Esophagus squamous epithelium (tissue), 5 donors: ENCODE results near the gene TSC22D1. TPM values are rescaled to one million over a fixed set of nuclear protein-coding genes. Genes with fewer than 3 reads are reported as not detected.
"Not testable (repeated sequence)": the region's sequence is repeated elsewhere in the genome, so short reads cannot be mapped to it uniquely, and the experiment has no call there.

Experiments
- DNase-seq: peaks from one replicate; lab custom pipeline; 2025; lab: John Stamatoyannopoulos, UW
- H3K27ac ChIP-seq, 4 donors: fragments of 200-600 bp; sonication (generic); one replicate each; pipeline ENCODE4 v1.5.1; 2016 to 2019; ENCODE audit warnings: mild to moderate bottlenecking in 1 of 4
- H3K27me3 ChIP-seq, 4 donors: fragments of 200-600 bp; sonication (generic); 1 replicate in 3 of 4; 2 replicates in 1 of 4; pipeline versions ENCODE4 v1.5.1 to v1.6.0; 2017 to 2021; ENCODE audit warnings: antibody characterized with exemption in 1 of 4
- H3K36me3 ChIP-seq, 3 donors: fragments of 200-600 bp; sonication (generic); one replicate each; pipeline ENCODE4 v1.5.1; 2016 to 2019
- H3K4me1 ChIP-seq, 3 donors: fragments of 200-600 bp; sonication (generic); one replicate each; pipeline ENCODE4 v1.5.1; 2017 to 2019
- H3K4me3 ChIP-seq, 4 donors: fragments of 200-600 bp; sonication (generic); 1 replicate in 3 of 4; 2 replicates in 1 of 4; pipeline ENCODE4 v1.5.1; 2016 to 2019; ENCODE audit warnings: mild to moderate bottlenecking in 2 of 4, moderate library complexity in 1 of 4
- H3K9me3 ChIP-seq, 3 donors: fragments of 200-600 bp; sonication (generic); one replicate each; pipeline ENCODE4 v1.5.1; 2016 to 2019
- POLR2A ChIP-seq, 4 donors: fragments of 450-650 bp; IDR thresholded peaks; one replicate each; pipeline ENCODE4 v1.6.1; 2017; ENCODE audit warnings: antibody characterized with exemption in 4 of 4, mild to moderate bottlenecking in 4 of 4, moderate library complexity in 3 of 4
- WGBS, 2 donors: methylation state at CpG; one replicate each; pipeline ENCODE4 v1.1.5; 2018; 5-methylcytosine and 5-hydroxymethylcytosine counted together
- intact Hi-C: fragments of 100-400 bp; cut with DNase I; formaldehyde crosslinking; loops from one replicate; pipeline ENCODE4 v1.15.0; 2022
- total RNA-seq, 4 donors: library from RNA; depleted of rRNA; stranded (reverse); fragments of >200 nt; gene quantifications; one replicate each; pipeline ENCODE4 v1.1.0, GENCODE V29; 2016
- TF ChIP-seq, protein P1 (sequence below), 6 experiments: fragments of 450-650 bp in 4 of 6; fragments of 200-600 bp in 2 of 6; sonication (generic) in 2 of 6; IDR thresholded peaks; one replicate each; pipeline ENCODE4 v1.5.1; 2016 to 2019; ENCODE audit warnings: antibody characterized with exemption in 6 of 6, mild to moderate bottlenecking in 4 of 6, moderate library complexity in 4 of 6
- donor health status: DM: yes; HTN: yes; CAD: no.

The TSC22D1 gene
- total RNA-seq, 4 donors from 2014 or later: 18.8 to 103 (median 35.1) TPM

GRCh38 chr13:44601586-44601985 lies 25.5 kb upstream of the TSC22D1 start:
- no peak for DNase-seq
- TF ChIP-seq, protein P1, sequence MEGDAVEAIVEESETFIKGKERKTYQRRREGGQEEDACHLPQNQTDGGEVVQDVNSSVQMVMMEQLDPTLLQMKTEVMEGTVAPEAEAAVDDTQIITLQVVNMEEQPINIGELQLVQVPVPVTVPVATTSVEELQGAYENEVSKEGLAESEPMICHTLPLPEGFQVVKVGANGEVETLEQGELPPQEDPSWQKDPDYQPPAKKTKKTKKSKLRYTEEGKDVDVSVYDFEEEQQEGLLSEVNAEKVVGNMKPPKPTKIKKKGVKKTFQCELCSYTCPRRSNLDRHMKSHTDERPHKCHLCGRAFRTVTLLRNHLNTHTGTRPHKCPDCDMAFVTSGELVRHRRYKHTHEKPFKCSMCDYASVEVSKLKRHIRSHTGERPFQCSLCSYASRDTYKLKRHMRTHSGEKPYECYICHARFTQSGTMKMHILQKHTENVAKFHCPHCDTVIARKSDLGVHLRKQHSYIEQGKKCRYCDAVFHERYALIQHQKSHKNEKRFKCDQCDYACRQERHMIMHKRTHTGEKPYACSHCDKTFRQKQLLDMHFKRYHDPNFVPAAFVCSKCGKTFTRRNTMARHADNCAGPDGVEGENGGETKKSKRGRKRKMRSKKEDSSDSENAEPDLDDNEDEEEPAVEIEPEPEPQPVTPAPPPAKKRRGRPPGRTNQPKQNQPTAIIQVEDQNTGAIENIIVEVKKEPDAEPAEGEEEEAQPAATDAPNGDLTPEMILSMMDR (IDR thresholded peaks at IDR 0.05): no peak
- no peak for TF ChIP-seq POLR2A (IDR thresholded peaks at IDR 0.05)
- H3K36me3 ChIP-seq: no peaks in the 10 kb centered on the region
- H3K27me3 ChIP-seq: no peaks in the 10 kb centered on the region
- no peaks in the 10 kb centered on the region for H3K9me3 ChIP-seq
- H3K4me1 ChIP-seq: no peaks in the 10 kb centered on the region
- no peak overlapping the region for H3K4me3 ChIP-seq
- 36 to 48% methylated on average over 2 of the region's 2 CpGs for WGBS, 2 donors
- no peak overlapping the region for H3K27ac ChIP-seq
- intact Hi-C loops: no loop called here

DNA sequence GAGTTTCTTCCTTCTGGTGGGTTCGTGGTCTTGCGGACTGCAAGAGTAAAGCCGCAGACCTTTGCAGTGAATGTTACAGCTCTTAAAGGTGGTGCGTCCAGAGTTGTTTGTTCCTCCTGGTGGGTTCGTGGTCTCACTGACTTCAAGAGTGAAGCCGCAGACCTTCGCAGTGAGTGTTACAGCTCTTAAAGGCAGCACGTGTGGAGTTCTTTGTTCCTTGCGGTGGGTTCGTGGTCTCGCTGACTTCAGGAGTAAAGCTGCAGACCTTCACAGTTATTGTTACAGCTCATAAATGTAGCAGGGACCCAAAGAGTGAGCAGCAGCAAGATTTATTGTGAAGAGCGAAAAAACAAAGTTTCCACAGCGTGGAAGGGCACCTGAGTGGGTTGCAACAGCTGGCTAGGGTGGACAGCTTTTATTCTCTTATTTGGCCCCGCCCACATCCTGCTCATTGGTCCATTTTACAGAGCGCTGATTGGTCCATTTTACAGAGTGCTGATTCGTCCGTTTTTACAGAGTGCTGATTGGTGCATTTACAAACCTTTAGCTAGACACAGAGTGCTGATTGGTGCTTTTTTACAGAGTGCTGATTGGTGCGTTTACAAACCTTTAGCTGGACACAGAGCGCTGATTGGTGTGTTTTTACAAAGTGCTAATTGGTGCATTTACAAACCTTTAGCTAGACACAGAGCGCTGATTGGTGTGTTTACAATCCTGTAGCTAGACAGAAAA lies 17.9 kb upstream of the TSC22D1 start:
- H3K27me3 ChIP-seq, DNase-seq, intact Hi-C loops, H3K4me3 ChIP-seq, H3K9me3 ChIP-seq, H3K4me1 ChIP-seq, H3K27ac ChIP-seq, H3K36me3 ChIP-seq: not testable (repeated sequence)
- WGBS, 2 donors: 89 to 91% methylated on average over 16 to 18 of the region's 20 CpGs

DNA sequence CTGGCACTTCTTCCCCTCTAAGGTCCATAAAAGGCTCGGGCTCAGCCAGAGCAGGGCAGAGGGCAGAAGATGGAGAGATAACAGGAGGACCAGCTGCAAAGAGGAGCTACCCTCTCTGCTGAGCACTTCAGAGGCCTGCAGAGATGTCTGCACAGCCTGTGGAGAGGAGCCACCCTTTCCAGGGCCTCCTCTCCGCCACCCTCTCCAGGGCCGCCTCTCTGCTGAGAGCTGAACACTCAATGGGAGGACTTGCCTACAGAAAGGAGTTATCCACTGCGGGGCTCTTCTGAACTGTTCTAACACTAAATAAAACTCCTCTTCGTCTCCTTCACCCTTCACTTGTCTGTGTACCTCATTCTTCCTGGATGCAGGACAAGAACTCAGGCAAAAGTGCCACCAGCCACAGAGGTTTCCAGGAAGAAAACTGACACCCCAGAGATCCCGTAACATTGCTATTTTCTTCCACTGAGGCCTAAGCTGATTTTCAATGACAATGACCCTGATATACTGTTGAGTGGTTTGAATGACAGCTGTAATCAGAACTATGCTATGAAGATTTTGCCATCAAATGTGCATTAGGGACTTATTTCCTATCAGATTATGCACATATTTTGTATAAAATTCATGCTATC lies 16.2 kb upstream of the TSC22D1 start:
- H3K4me1 ChIP-seq: no peaks in the 10 kb centered on the region
- H3K9me3 ChIP-seq: no peaks in the 10 kb centered on the region
- no peak overlapping the region for H3K4me3 ChIP-seq
- H3K27me3 ChIP-seq: peaks cover 0 to 8% (median 0%) of the 10 kb centered on the region in 4 donors
- no peaks in the 10 kb centered on the region for H3K36me3 ChIP-seq
- no peak overlapping the region for H3K27ac ChIP-seq
- WGBS, 2 donors: 94 to 98% methylated on average over 5 to 6 of the region's 6 CpGs
- intact Hi-C loops: no loop called here
- no peak for DNase-seq
- no peak for TF ChIP-seq POLR2A (IDR thresholded peaks at IDR 0.05)
- TF ChIP-seq, protein P1 (IDR thresholded peaks at IDR 0.05): no peak

- no peak overlapping the region for H3K4me3 ChIP-seq
- no peak for TF ChIP-seq POLR2A (IDR thresholded peaks at IDR 0.05)
- TF ChIP-seq, protein P1 (IDR thresholded peaks at IDR 0.05): no peak
- H3K9me3 ChIP-seq: no peaks in the 10 kb centered on the region
- H3K4me1 ChIP-seq: no peaks in the 10 kb centered on the region
- intact Hi-C loops: no loop called here
- no peak for DNase-seq
- WGBS, 2 donors: no CpG with 5 or more reads among the region's 15 CpGs
- H3K27ac ChIP-seq: no peak overlapping the region
- no peaks in the 10 kb centered on the region for H3K36me3 ChIP-seq
- peaks cover 0 to 8% (median 0%) of the 10 kb centered on the region in 4 donors for H3K27me3 ChIP-seq
Measured at GRCh38 chr13:44591316-44591715, 15.2 kb upstream of the TSC22D1 start.

GRCh38 chr13:44583137-44583536 lies 7.0 kb upstream of the TSC22D1 start:
- Histone ChIP-seq H3K4me3 (no peak overlapping the region), H3K4me1 (peaks cover 1 to 7% (median 5%) of the 10 kb centered on the region in 3 donors), H3K27ac (no peak overlapping the region), H3K36me3 (no peaks in the 10 kb centered on the region), H3K9me3 (no peaks in the 10 kb centered on the region), H3K27me3 (no peaks in the 10 kb centered on the region)
- intact Hi-C loops: no loop called here
- TF ChIP-seq POLR2A (IDR thresholded peaks at IDR 0.05): no peak
- TF ChIP-seq, protein P1 (IDR thresholded peaks at IDR 0.05): no peak
- DNase-seq: no peak
- WGBS, 2 donors: 75 to 77% methylated on average over 3 of the region's 3 CpGs
